B cell (primary cell): ENCODE data around the gene MAL. TPM values are rescaled to one million over a fixed set of nuclear protein-coding genes. Genes with fewer than 3 reads are reported as not detected.

Source experiments
- ATAC-seq: fragments of 200-7000 bp; cut with Tn5 transposase; one replicate; pipeline ENCODE4 v1.10.0; 2021; ENCODE audit warnings: low read depth, mild to moderate bottlenecking, moderate number of reproducible peaks, moderate library complexity
- CTCF ChIA-PET: fragments of 350-600 bp; sonication (Branson Sonifier 250); formaldehyde crosslinking; loops from one replicate; lab custom pipeline; 2021; ENCODE audit warnings: antibody characterized with exemption, inconsistent platforms; lab: Charles Lee
- POLR2A ChIA-PET: fragments of 350-600 bp; sonication (Branson Sonifier 250); formaldehyde crosslinking; loops from one replicate; lab custom pipeline; 2021; ENCODE audit warnings: antibody characterized with exemption; lab: Charles Lee
- DNase-seq: peaks from one replicate; pipeline ENCODE4 v3.0.0; 2013
- H2AFZ ChIP-seq: 2 replicates; pipeline ENCODE4 v1.6.1; 2012; ENCODE audit warnings: mild to moderate bottlenecking, low read depth, low read length; ENCODE audit not compliant: insufficient read depth, poor library complexity, severe bottlenecking
- H3K27ac ChIP-seq, 2 donors: 1 replicate in 1 of 2; 2 replicates in 1 of 2; pipeline ENCODE4 v1.5.1; 2012 to 2013; ENCODE audit warnings: low read length in 2 of 2, mild to moderate bottlenecking in 2 of 2, moderate library complexity in 1 of 2
- H3K27me3 ChIP-seq, 4 experiments: fragments of 200-600 bp in 1 of 4; sonication (generic) in 1 of 4; replicated peaks in 1 of 4; 1 replicate in 2 of 4; 2 replicates in 2 of 4; pipeline versions ENCODE4 v1.6.1 to v1.7.0; 2013 to 2016; ENCODE audit warnings: low read length in 3 of 4, mild to moderate bottlenecking in 2 of 4, mixed read lengths in 1 of 4, moderate library complexity in 1 of 4; ENCODE audit not compliant: insufficient read depth in 4 of 4, control insufficient read depth in 3 of 4; ENCODE audit errors: control extremely low read depth in 1 of 4
- H3K36me3 ChIP-seq, 2 experiments: replicated peaks in 1 of 2; 1 replicate in 1 of 2; 2 replicates in 1 of 2; pipeline versions ENCODE4 v1.6.1 to v1.7.1; 2013; ENCODE audit warnings: low read length in 1 of 2; ENCODE audit not compliant: insufficient read depth in 2 of 2, control insufficient read depth in 1 of 2; ENCODE audit errors: control extremely low read depth in 1 of 2, extremely low read depth in 1 of 2
- H3K4me1 ChIP-seq, 2 donors: fragments of 200-600 bp in 1 of 2; sonication (generic) in 1 of 2; 1 replicate in 1 of 2; 2 replicates in 1 of 2; pipeline versions ENCODE4 v1.5.1 to v1.6.1; 2013 to 2017; ENCODE audit warnings: low read length in 2 of 2; ENCODE audit not compliant: control insufficient read depth in 2 of 2, insufficient read depth in 2 of 2
- H3K4me2 ChIP-seq: replicated peaks from 2 replicates; pipeline ENCODE3; 2012; ENCODE audit warnings: mild to moderate bottlenecking, low read depth, low read length; ENCODE audit not compliant: poor library complexity, severe bottlenecking
- H3K4me3 ChIP-seq, 5 experiments: fragments of 200-600 bp in 1 of 5; sonication (generic) in 1 of 5; 1 replicate in 3 of 5; 2 replicates in 2 of 5; pipeline versions ENCODE4 v1.5.1 to v1.7.0; 2011 to 2016; ENCODE audit warnings: low read length in 4 of 5, mild to moderate bottlenecking in 4 of 5, low read depth in 2 of 5, control low read depth in 1 of 5, moderate library complexity in 1 of 5; ENCODE audit not compliant: insufficient read depth in 1 of 5; ENCODE audit errors: control extremely low read depth in 1 of 5, extremely low read depth in 1 of 5
- H3K79me2 ChIP-seq: fragments of 200-600 bp; sonication (generic); one replicate; pipeline ENCODE4 v1.6.0; 2016; ENCODE audit warnings: low read length; ENCODE audit not compliant: control insufficient read depth, insufficient read depth
- H3K9ac ChIP-seq: fragments of 200-600 bp; sonication (generic); 2 replicates; pipeline ENCODE4 v1.6.1; 2017; ENCODE audit warnings: mild to moderate bottlenecking, low read length, moderate library complexity
- H3K9me3 ChIP-seq, 3 donors: one replicate each; pipeline versions ENCODE4 v1.6.1 to v1.7.1; 2013; ENCODE audit warnings: low read length in 2 of 3; ENCODE audit not compliant: control insufficient read depth in 2 of 3, insufficient read depth in 1 of 3; ENCODE audit errors: control extremely low read depth in 1 of 3
- H4K20me1 ChIP-seq: 2 replicates; pipeline ENCODE4 v1.6.0; 2012; ENCODE audit warnings: mild to moderate bottlenecking, low read length; ENCODE audit not compliant: insufficient read depth, control insufficient read depth, poor library complexity, severe bottlenecking
- H3K27ac Mint-ChIP-seq: one replicate; pipeline ENCODE4 v1.8.0; 2021; ENCODE audit warnings: mixed read lengths
- H3K27me3 Mint-ChIP-seq: one replicate; pipeline ENCODE4 v1.8.0; 2021; ENCODE audit warnings: mixed read lengths
- H3K4me1 Mint-ChIP-seq: one replicate; pipeline ENCODE4 v1.8.0; 2021; ENCODE audit warnings: mixed read lengths
- H3K4me3 Mint-ChIP-seq: one replicate; pipeline ENCODE4 v1.8.0; 2021; ENCODE audit warnings: mixed read lengths
- H3K9me3 Mint-ChIP-seq: one replicate; pipeline ENCODE4 v1.8.0; 2022; ENCODE audit warnings: mixed read lengths; ENCODE audit not compliant: insufficient read depth
- CTCF ChIP-seq: fragments of 200-600 bp; IDR thresholded peaks from one replicate; pipeline ENCODE4 v1.8.0; 2022; ENCODE audit warnings: antibody characterized with exemption, mild to moderate bottlenecking
- EZH2 ChIP-seq: IDR thresholded peaks from 2 replicates; pipeline ENCODE4 v1.6.1; 2012; ENCODE audit warnings: borderline replicate concordance, low read depth, mild to moderate bottlenecking, moderate library complexity, low read length; ENCODE audit not compliant: insufficient read depth, poor library complexity, severe bottlenecking
- WGBS: methylation state at CpG from one replicate; pipeline ENCODE4 v1.1.5; 2013; ENCODE audit warnings: missing lambda C conversion rate; ENCODE audit not compliant: insufficient coverage; 5-methylcytosine and 5-hydroxymethylcytosine counted together
- intact Hi-C: fragments of 100-400 bp; cut with micrococcal nuclease; formaldehyde crosslinking; loops from one replicate; pipeline ENCODE4 v1.10.0; 2022
- polyA plus RNA-seq: library from polyadenylated mRNA; depleted of rRNA; stranded (reverse); fragments of >200 nt; gene quantifications from 2 replicates; pipeline ENCODE4 v1.2.3, GENCODE V29; 2012
- total RNA-seq, 2 donors: library from RNA; stranded (reverse); fragments of 120-200 nt in 1 of 2; gene quantifications; 1 replicate in 1 of 2; 2 replicates in 1 of 2; pipeline versions ENCODE4 v1.2.3 to v1.2.4, GENCODE V29; 2013 to 2022

MAL gene
- total and polyA plus RNA-seq, 2 donors (not counting 1 experiment from before 2014, with no cell fraction given) = 0.74 to 3.0 TPM

DNA sequence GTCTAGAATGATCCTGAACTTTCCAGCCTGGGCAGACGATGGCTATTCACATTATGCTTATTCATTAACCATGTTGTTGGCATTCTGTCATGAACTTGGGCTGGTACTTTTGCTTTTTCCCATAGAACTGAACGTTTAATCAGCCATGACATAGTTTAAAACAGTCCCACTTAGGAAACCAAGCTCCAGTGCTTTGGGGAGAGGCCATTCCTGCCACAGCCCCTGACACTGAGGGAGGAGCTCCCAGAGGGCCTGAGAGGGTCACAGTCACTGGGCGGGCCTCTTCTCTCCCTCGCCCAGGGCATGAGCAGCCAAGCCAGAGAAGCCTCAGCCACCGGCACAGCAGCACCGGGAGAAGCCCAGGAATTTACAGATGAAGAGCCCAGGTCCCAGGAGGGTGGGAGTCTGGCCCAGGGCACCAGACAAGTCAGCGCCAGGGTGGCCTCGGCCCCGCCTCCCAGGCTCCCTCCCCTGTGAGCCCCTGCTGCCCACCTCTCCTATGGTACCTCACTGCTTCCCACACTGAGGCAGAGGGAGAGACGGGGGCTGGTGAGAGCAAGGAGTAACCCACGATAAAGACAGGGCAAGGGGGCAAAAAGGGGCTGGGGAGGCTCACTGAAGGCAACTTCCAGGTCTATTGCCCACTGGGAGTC, 33.6 kb downstream of the MAL start:
- DNase-seq = no peak
- CTCF ChIA-PET = no interaction called here
- H3K4me2 ChIP-seq = no peak overlapping the region

More for the DNA sequence above, 33.6 kb downstream of the MAL start:
- Mint-ChIP-seq H3K9me3 (no peaks in the 10 kb centered on the region), H3K4me1 (peaks cover 9% of the 10 kb centered on the region), H3K27ac (no peak overlapping the region), H3K4me3 (no peak overlapping the region), H3K27me3 (peaks cover 15% of the 10 kb centered on the region)
- H3K27me3 ChIP-seq = no peaks in the 10 kb centered on the region
- 88% methylated on average over 6 of the region's 11 CpGs for WGBS
- no peak overlapping the region for H2AFZ ChIP-seq
- POLR2A ChIA-PET = no interaction called here
- ATAC-seq = no peak
- no peaks in the 10 kb centered on the region for H3K36me3 ChIP-seq
- no peak overlapping the region for H3K4me3 ChIP-seq
- intact Hi-C loops = no loop called here
- H3K9ac ChIP-seq = no peak overlapping the region
- H4K20me1 ChIP-seq = no peaks in the 10 kb centered on the region
- no peaks in the 10 kb centered on the region for H3K79me2 ChIP-seq
- H3K9me3 ChIP-seq = no peaks in the 10 kb centered on the region
- no peak overlapping the region for H3K27ac ChIP-seq
- peaks cover 0 to 4% of the 10 kb centered on the region in 2 donors for H3K4me1 ChIP-seq
- TF ChIP-seq CTCF (no peak), EZH2 (no peak)
